AG20443 (cell line): ENCODE data around the gene TTLL7.
A peak's percentile ranks its signal among the peaks of the same experiment; 100 is the strongest.

Source experiments
- DNase-seq: peaks from one replicate; pipeline ENCODE4 v3.0.0; 2012; ENCODE audit warnings: low spot score, mixed read lengths

The TTLL7 gene

DNA sequence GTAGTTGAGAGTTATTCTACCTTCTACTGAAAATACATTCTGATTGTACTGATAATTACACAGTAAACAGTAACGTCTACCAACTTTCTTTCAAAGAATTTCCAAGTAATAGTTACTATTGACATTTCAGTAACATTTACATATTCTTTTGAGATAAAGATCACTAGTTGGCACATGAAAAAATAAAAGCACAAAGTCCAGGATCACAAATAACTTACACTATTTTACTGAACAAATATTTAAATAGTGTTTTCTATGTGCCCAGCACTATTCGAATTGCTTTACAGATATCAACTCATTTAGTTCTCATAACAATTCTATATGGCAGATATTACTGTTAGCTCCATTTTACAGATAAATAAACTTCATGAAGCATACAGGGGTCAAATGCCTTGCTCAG is 126.4 kb downstream of the TTLL7 start:
- DNase-seq = no peak

DNA sequence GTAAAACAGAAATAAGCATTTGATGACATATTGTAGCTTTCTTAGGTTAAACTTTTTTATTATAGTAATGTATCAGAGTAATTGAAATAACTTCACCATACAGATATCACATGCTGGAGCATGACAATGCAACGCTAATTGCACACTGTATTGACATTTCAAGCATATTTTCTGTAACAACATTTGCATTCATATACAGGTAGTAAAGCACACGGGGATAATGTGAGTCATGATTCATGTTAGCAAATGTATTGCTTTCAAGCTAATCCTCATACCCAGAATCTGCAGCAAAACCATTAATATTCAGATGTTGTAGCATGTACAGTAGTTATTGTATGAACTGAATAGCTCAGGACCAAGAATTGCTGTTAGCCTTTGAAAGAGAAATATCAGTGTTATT is 133.9 kb downstream of the TTLL7 start:
- DNase-seq = no peak

DNA sequence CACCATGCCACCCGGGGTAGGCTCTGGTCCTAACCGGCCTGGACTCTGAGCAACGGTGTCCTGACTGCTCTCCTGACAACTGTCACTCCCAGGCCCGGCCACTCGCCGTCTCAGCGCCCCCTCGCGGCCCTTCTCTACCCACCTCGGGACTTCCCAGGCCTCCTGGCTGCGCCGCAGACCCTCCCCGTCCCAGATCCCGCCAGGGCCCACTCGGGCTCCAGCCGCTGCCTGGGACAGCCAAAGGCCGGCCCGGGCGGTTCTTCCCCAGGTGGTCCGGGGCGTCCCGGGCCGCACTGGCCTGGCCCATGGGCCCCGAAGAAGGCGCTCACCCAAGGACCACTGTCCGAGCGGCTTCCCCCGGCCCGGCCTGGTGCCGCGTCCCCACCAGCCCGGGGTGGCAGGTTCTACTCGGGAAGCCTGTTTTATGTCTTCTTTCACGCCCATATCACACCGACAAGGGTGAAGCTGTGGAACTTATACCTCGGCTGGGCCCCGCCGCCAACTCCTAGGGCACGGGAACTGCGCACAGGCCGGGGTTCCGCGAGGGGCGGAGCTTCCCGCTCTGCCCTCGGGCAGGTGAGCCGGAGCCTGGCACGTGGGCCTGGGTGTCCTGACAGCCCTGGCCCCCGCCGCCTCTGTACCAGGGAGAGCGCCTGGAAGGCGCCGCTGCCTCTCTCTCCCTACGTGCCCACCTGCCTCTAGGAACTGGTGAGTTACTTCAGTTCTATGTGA is 138.3 kb downstream of the TTLL7 start:
- DNase-seq = peak; percentile 11

DNA sequence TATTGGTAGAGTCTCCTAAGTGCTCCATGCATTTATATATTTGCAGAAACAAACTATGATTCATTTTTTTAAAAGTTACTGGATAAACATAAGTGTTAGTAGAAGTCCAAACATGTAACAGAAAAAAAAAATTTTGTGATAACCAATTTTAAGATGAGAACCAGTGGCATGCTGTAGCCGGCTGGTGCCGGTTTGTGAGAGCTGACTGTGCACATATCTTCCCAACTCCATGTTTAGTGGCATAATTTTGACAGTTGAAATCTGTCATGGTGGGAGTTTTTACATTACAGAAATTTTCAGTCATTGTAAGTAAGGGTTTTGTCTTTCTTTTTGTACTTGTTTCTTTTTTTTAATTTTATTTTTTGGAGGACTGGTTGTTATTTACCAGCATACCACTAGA is 141.2 kb downstream of the TTLL7 start:
- DNase-seq = no peak

DNA sequence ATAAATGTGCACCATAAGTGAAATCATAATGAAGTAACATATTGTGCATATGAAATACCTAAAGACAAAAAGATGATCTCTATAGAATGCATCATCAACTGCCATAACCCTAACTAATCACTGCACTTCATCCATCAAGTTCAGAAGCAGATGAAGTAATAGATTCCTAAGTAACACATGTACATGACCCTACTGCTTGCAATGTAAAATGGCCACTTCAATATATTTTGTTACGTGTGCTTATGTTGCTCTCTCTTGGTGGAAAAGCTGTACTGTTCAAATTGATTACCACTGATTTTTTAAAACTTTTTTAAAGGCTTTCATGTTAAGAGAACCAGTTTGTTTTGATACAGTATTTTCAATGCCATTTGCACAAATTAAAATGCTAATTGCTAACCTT is 141.8 kb downstream of the TTLL7 start:
- peak; percentile 41 for DNase-seq

DNA sequence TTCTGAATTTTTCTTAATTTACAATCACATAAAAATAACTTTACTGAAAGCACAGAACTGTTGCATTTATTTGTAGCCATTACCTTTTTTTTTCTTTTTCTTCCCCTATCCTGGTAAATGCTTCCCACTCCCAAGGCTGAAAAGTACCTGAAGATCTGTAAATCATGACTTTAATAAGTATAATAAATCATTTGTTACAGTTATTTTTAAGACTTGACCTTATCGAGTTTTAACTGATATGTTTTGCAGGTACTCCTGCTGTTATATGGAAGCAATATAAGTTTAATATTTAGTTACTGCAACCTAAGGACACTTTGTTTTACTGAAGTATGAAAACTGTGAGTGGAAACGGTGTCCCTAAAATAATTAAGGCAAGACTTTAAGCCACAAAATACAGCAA is 142.6 kb downstream of the TTLL7 start:
- DNase-seq = no peak

DNA sequence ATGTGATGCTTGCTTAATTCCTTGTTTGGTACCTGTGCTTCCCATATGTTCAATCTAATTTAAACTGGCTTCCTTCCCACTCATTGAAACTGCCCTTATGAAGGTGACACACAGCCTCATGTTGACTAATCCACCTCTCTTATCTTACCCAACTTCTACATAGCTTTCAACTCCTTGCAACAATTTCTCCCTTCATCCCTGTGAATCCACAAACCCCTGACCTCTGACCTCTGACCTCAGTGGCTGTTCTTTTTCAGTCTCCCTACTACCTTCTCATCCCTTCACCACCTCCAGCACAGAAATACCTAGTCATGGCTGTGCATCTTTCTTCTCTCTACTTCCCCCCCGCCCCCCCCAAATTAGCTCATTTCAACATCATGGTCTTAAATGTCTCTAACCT is 144.5 kb downstream of the TTLL7 start:
- no peak for DNase-seq

DNA sequence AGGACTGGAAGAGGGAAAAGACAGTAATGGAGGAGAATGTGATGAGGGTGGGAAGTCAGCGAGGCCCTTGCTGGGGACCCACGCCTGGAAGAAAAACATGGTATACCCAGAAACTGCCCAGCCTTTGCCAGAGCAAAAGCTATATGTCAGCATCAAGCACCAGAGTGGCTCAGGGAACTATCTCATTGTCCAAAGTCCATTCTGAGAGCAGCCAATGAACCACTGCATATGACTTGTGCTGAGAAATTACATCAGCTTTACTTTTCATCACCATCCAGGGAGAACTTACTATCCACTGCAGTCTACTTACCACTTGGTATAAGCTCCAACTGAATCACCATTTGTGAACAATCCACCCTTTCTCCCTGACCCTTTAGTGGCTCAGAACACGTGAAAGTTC is 148.1 kb downstream of the TTLL7 start:
- DNase-seq = no peak

DNA sequence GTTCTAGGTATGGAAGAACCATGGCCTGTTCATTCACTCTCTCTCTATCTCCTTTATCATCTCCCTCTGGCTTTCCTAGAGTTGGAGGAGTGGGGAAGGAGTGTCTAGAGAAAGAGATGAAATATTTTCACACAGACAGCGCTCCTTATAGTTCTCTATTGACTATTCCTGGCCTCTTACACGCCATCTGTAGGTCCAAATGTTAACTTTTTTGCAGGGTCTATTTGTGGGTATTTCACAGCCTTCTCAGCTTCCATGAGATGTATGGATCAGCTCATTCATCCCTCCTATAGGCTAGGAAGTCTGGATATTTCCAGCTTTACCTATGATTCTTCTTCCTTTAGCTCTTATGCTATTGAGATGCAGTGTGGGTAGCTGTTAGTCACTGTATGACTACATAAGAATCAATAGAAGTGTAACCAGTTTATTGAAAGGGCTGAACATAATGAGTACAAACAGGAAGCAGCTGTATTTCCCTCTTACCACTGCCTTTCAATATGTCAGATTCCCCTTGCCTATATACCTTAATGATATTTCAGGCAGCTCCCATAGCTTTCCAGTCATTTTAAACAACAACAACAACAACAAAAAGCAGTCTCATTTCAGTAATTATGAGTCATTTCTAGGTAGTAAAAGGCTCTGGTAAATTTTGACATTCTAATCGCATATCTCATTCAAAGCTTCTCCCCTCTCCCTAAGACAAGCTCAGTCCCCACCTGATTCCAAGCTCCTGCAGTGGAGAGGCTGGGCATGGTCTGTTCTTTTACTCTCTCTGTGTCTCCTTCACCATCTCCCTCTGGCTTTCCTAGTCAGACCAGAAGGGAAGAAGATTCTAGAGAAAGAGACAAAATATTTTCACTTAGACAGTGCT is 149.5 kb downstream of the TTLL7 start:
- DNase-seq = no peak

DNA sequence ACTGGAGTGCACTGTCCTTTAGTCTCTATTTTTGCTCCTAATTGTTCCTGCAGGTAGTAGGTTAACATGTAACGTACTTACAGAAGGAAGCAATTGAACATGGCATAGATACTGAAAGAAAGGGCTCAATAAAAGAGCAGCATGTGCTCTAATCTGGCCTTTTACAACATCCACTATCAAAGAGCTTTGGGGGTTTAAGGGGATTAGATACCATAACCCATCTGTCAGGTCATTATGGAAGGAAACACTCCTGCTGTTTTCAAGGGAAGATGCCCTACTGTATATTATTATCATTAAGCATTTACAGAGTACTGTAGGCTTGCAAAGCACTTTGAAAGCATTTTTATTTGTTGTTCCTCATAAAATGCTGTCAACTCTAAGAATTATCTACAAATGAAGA is 152.8 kb downstream of the TTLL7 start:
- no peak for DNase-seq

DNA sequence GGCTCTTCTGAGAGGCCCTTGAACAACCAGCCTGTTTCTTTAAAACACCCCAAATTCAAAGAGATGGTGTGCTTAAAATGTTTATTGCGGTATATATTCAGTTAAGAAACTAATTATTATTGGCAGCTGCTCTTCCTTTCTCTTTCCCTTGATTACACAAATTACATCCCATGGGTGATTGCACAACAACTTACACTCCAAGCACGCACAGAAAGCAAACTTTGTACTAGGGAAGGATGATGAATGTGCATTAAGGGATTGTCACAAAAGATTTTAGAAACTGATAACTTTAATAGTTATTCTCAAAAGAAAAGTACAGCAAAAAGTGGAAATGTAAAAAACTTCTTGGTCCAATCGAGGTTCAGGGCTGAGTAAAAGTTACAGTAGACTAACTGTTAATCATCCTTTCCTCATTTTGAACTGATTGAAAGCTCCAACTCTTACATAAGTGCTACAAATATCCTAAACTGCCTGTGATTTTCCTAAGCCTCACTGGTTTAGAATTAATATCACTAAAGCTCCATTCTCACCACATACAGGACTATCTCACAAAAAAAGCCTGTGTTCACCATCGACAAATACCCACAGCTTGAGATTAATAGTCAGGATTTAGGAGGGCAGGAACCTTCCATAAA is 153.4 kb downstream of the TTLL7 start:
- DNase-seq = peak; percentile 20

DNA sequence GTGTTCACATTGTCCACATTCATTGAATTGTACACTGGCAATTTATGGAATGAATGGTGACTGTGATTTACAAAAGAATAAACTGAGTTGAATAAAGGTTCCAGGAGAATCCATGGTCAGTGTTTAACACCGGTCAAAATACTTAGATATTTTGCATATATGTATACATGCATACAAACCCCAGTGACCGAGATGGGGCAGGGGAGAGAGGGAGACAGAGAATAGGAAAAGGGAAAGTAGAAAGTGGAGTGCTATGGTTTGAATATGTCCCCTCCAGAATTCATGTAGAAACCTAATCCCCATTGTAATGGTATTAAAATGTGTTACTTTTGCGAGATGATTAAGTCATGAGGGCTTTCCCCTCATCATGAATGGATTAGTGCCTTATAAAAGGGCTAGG is 154.4 kb downstream of the TTLL7 start:
- DNase-seq = no peak

DNA sequence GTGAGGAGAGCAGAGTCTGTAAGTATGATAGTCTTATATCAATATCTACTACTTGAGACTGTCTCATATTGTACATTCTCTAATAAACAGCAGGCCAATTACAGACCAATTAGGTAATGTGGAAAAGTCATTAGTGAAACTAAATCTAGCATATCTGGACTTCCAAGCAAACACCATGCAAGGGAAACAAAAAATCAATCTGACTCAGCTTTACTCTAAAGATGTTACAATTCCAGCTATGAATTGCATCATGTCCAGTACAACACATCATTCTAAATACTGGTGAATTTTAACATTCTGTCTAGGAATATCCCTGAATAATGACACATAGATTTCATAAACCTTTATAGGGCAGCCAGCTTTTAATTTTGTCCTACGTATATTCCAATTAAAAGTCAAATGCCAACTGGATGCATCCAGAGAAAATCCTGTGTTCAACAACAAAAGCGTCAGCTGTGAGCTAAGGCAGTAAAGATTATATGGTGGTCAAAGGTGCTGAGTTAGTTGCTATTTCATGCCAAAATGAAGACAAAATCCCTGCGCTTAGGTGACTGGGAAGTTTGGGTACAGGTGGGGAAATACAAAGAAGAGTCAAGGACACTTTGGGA is 159.3 kb downstream of the TTLL7 start:
- DNase-seq = peak; percentile 25

DNA sequence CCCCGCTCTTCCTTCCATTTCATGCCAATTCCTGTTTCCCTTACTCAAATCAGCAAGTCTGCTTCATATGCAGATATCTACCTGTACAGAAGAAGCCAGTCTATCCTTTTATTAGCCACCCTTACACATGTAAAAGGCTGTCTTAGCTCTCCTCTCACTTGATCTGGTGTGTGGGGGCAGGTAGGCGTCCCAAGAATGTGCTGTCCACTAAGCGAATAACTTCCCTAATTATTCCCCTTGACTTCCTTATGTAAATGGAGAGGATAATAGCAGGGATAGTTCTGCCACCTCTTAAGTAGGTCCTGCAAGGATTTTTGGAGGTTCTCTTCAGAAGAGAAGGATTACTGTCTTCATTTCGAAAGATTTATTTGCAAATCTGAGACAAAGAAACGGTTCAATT is 160.4 kb downstream of the TTLL7 start:
- no peak for DNase-seq

DNA sequence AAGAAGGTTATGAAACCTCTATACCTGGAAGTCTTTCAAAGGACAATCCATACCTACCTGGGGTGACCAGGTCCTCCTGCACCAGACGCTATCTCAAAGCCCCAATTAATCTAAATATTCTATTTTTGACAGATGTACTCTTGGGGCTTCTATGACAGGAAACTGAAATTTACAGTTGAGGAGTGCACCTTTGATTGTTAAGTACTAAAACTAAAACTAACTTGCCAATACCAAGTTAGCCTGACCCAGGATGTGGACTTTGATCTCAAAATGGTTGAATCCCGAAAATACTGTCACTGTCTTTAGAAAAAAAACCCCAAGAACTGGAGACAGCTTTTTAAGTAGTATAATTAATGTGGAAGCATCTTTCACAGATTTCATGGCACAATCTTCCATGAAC is 162.4 kb downstream of the TTLL7 start:
- DNase-seq = no peak

DNA sequence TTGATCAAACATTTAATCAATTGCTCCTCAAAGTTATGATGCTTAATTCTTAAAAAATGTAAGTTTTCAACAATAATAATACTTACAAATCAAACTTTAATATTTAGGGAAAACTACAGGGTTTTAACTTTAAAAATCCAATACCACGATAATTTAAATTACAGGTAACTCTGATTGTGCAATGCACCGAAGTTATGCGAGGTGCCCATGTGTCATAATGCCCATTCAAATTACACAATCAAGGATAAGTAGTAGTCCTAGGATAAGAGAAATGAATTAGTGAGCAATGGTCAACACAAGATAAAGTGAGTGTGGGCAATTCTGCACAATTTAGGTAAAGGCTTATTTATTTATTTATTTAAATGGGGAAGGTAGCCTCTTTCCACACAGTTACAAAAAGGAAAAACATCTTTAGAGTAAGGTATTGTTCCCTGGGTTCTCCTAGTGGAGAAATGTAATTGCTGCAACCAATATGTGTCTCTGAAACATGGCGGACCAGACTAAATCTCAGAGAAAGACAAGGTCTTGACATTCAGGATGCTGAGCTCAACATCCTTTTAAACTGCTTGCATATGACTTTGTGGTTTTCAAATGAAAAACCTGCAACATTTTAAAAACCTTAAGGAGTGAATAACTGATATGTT is 164.2 kb downstream of the TTLL7 start:
- DNase-seq = no peak

DNA sequence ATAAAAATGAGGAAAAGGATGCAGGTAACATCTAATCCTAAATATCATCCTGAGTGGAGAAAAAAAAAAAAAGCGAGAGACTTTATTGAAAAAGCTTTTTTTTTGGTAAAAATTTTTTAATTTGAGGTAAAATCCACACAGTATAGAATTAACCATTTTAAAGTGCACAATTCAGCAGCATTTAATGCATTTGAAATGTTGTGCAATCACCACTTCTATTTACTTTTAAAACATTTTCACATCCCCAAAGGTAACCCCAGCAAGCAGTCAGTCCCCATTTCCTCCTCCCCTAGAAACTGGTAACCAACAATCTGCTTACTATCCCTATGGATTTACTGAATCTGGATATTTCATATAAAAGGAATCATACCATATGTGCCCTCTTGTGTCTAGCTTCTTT is 166.7 kb downstream of the TTLL7 start:
- no peak for DNase-seq

DNA sequence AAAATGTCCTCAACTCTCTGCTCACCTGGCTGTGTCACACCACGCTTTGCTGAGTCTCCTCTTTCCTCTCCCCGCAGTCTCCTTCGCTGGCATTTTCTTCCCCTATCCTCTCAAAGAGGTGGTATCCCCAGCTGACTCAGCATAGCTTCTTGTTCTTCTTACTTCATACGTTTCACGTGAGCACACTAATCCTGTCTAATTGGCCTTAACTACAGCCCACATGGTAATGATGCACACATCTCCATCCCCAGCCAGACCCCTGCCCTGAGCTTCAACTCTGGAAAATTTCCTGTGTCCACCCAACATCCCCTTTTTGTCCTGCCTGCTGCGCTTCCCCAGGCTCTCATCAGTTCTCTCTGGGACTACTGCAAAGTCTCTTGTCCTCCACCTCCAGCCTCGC is 169.8 kb downstream of the TTLL7 start:
- no peak for DNase-seq

DNA sequence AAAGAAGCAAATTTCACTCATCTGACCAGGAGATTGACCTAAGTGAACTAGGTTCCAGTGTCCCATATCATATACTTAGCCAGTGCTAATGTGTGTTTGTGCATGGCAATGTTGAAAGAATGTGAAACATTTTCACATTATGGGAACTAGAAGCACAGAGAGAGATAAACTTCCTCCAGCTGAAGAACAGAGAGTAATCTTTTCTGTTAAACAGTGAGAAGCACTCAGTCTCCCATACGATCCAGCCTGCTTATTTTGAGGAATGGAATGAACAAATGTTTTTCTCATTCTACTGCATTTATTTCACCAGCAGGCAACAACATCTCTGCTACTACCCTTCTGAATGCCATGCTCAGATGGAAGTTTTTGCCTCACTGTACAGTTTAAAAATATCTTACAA is 170.5 kb downstream of the TTLL7 start:
- no peak for DNase-seq

DNA sequence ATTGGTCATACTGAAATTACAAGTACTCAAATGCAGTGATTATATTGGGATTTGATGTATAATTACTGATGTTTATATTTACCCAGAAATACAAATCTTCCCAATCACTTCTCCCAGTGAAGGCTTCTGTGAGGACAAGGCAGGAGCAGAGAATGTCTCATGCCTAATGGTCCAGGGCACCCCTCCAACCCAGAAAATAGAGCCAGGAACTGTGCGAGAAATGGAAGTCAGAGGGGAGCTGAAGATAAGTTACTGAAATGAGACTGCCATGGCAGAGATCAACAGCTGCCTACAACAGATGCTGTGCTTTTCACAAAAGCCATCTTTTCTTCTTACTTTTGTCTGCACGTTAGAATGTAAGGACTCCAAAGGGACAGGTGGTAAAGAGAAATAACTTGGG is 171.2 kb downstream of the TTLL7 start:
- DNase-seq = no peak

DNA sequence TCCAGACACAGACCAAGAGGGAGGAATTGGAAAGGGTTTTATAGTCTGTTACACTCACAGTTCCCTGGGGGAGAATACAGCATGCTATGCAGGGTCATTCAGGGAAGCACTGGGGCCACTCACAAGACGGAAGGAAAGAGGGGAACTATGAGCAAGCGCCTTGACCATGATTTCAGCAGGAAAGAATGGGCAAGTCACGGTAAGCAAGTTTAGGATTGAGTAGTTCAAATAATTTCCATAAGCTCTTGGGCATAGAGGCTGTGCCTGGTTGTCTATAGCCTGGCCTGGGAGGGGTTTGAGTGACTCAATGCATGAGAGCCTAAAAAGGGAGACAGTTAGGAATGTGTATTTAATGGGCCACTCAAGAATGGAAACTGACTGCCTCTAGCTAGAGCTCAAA is 176.7 kb downstream of the TTLL7 start:
- DNase-seq = no peak

DNA sequence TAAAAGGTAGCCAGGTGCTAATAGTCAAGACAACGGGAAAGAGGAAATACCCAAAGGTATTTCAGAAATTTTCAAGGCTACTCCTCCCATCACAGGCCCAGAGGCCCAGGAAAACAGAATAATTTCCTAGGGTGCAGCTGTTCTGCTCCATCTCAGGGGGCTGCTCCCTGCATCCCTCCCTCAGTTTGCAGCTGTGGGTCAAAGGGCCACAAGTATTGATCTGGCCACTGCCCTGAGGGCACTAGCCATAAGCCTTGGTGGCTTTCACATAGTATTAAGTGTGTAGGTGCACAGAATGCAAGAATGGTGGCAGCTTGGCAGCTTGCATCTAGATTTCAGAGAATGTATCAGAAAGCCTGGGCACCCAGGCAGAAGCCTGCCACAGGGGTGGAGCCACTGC is 179.5 kb downstream of the TTLL7 start:
- DNase-seq = no peak
